C4-2B (cell line): Measurements from ENCODE around the gene ADSS1.

Source experiments
- ZFX ChIP-seq: fragments of 450-650 bp; IDR thresholded peaks from 2 replicates; pipeline ENCODE4 v1.6.1; 2017
- TF ChIP-seq, protein P1 (sequence below): fragments of 450-650 bp; conservative IDR thresholded peaks from 2 replicates; pipeline ENCODE4 v1.5.1; 2017; ENCODE audit warnings: mild to moderate bottlenecking

- TF ChIP-seq, protein P1, sequence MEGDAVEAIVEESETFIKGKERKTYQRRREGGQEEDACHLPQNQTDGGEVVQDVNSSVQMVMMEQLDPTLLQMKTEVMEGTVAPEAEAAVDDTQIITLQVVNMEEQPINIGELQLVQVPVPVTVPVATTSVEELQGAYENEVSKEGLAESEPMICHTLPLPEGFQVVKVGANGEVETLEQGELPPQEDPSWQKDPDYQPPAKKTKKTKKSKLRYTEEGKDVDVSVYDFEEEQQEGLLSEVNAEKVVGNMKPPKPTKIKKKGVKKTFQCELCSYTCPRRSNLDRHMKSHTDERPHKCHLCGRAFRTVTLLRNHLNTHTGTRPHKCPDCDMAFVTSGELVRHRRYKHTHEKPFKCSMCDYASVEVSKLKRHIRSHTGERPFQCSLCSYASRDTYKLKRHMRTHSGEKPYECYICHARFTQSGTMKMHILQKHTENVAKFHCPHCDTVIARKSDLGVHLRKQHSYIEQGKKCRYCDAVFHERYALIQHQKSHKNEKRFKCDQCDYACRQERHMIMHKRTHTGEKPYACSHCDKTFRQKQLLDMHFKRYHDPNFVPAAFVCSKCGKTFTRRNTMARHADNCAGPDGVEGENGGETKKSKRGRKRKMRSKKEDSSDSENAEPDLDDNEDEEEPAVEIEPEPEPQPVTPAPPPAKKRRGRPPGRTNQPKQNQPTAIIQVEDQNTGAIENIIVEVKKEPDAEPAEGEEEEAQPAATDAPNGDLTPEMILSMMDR = no peak
- no peak for TF ChIP-seq ZFX
These were observed 43.8 kb upstream of the ADSS1 start for GRCh38 chr14:104680056-104680805.
